ENCODE data around the gene CFD. TPM values are rescaled to one million over a fixed set of nuclear protein-coding genes. Genes with fewer than 3 reads are reported as not detected.

CFD gene
- total RNA-seq, 1 experiment from 2014 or later = 1.7 TPM

DNA sequence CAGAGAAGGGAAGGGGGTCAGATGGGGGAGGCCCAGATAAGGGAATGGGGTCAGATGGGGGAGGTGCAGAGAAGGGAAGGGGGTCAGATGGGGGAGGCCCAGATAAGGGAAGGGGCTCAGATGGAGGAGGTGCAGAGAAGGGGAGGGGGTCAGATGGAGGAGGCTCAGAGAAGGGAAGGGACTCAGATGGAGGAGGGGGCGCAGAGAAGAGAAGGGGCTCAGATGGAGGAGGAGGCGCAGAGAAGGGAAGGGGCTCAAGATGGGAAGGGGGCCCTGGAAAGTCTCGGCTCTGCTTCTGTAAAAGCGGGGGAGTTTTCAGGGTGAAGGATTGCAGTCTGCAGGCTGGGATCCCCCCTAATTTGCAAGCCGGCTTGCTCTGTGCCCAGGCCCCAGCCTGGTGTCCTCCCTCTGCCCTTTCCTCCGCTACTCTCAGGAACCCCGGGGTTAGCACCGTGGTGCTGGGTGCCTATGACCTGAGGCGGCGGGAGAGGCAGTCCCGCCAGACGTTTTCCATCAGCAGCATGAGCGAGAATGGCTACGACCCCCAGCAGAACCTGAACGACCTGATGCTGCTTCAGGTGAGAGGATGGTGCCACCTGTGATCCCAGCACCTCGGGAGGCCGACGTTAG, 30.2 kb upstream of the CFD start:
- no peak overlapping the region for H3K27ac Mint-ChIP-seq
- ChIA-PET CTCF (no interaction called here), POLR2A (no interaction called here)
- no peaks in the 10 kb centered on the region for H3K4me1 Mint-ChIP-seq
- no peaks in the 10 kb centered on the region for H3K9me3 Mint-ChIP-seq
- no peaks in the 10 kb centered on the region for H3K27me3 Mint-ChIP-seq (ENCODE audit: low read depth)
- H3K4me3 Mint-ChIP-seq = no peak overlapping the region
- ATAC-seq (no peak), DNase-seq (ENCODE audit: low spot score) (no peak)
- TF ChIP-seq NFATC4 (CRISPR knock-in tag; IDR thresholded peaks at IDR 0.05) = no peak
- no peak for TF ChIP-seq ZNF396 (CRISPR knock-in tag; IDR thresholded peaks at IDR 0.05; ENCODE audit: borderline replicate concordance)
- no peak for TF ChIP-seq GTF2I (CRISPR knock-in tag; conservative IDR thresholded peaks at IDR 0.05)
- no peak for TF ChIP-seq TP53 (CRISPR knock-in tag; IDR thresholded peaks at IDR 0.05)
- TF ChIP-seq, protein P1, sequence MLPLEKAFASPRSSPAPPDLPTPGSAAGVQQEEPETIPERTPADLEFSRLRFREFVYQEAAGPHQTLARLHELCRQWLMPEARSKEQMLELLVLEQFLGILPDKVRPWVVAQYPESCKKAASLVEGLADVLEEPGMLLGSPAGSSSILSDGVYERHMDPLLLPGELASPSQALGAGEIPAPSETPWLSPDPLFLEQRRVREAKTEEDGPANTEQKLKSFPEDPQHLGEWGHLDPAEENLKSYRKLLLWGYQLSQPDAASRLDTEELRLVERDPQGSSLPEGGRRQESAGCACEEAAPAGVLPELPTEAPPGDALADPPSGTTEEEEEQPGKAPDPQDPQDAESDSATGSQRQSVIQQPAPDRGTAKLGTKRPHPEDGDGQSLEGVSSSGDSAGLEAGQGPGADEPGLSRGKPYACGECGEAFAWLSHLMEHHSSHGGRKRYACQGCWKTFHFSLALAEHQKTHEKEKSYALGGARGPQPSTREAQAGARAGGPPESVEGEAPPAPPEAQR (CRISPR knock-in tag; IDR thresholded peaks at IDR 0.05) = no peak
- TF ChIP-seq HMGA2 (CRISPR knock-in tag; IDR thresholded peaks at IDR 0.05) = no peak
- TF ChIP-seq ZNF317 (CRISPR knock-in tag; IDR thresholded peaks at IDR 0.05; ENCODE audit: borderline replicate concordance, low read depth) = no peak
- TF ChIP-seq NR3C1 (CRISPR knock-in tag; conservative IDR thresholded peaks at IDR 0.05; ENCODE audit: low read depth) = no peak
- TF ChIP-seq SP1 (CRISPR knock-in tag; conservative IDR thresholded peaks at IDR 0.05) = no peak
- no peak for TF ChIP-seq ZNF219 (CRISPR knock-in tag; IDR thresholded peaks at IDR 0.05; ENCODE audit: borderline replicate concordance)
- TF ChIP-seq, protein P2, sequence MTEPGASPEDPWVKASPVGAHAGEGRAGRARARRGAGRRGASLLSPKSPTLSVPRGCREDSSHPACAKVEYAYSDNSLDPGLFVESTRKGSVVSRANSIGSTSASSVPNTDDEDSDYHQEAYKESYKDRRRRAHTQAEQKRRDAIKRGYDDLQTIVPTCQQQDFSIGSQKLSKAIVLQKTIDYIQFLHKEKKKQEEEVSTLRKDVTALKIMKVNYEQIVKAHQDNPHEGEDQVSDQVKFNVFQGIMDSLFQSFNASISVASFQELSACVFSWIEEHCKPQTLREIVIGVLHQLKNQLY (CRISPR knock-in tag; IDR thresholded peaks at IDR 0.05) = no peak
- TF ChIP-seq, protein P3, sequence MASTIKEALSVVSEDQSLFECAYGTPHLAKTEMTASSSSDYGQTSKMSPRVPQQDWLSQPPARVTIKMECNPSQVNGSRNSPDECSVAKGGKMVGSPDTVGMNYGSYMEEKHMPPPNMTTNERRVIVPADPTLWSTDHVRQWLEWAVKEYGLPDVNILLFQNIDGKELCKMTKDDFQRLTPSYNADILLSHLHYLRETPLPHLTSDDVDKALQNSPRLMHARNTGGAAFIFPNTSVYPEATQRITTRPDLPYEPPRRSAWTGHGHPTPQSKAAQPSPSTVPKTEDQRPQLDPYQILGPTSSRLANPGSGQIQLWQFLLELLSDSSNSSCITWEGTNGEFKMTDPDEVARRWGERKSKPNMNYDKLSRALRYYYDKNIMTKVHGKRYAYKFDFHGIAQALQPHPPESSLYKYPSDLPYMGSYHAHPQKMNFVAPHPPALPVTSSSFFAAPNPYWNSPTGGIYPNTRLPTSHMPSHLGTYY (CRISPR knock-in tag; IDR thresholded peaks at IDR 0.05) = no peak
- TF ChIP-seq, protein P4, sequence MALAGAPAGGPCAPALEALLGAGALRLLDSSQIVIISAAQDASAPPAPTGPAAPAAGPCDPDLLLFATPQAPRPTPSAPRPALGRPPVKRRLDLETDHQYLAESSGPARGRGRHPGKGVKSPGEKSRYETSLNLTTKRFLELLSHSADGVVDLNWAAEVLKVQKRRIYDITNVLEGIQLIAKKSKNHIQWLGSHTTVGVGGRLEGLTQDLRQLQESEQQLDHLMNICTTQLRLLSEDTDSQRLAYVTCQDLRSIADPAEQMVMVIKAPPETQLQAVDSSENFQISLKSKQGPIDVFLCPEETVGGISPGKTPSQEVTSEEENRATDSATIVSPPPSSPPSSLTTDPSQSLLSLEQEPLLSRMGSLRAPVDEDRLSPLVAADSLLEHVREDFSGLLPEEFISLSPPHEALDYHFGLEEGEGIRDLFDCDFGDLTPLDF (CRISPR knock-in tag; IDR thresholded peaks at IDR 0.05) = no peak
- TF ChIP-seq GABPB1 (CRISPR knock-in tag; IDR thresholded peaks at IDR 0.05) = no peak
- TF ChIP-seq SMAD4 (CRISPR knock-in tag; IDR thresholded peaks at IDR 0.05) = no peak
- no peaks in the 10 kb centered on the region for H3K36me3 Mint-ChIP-seq

DNA sequence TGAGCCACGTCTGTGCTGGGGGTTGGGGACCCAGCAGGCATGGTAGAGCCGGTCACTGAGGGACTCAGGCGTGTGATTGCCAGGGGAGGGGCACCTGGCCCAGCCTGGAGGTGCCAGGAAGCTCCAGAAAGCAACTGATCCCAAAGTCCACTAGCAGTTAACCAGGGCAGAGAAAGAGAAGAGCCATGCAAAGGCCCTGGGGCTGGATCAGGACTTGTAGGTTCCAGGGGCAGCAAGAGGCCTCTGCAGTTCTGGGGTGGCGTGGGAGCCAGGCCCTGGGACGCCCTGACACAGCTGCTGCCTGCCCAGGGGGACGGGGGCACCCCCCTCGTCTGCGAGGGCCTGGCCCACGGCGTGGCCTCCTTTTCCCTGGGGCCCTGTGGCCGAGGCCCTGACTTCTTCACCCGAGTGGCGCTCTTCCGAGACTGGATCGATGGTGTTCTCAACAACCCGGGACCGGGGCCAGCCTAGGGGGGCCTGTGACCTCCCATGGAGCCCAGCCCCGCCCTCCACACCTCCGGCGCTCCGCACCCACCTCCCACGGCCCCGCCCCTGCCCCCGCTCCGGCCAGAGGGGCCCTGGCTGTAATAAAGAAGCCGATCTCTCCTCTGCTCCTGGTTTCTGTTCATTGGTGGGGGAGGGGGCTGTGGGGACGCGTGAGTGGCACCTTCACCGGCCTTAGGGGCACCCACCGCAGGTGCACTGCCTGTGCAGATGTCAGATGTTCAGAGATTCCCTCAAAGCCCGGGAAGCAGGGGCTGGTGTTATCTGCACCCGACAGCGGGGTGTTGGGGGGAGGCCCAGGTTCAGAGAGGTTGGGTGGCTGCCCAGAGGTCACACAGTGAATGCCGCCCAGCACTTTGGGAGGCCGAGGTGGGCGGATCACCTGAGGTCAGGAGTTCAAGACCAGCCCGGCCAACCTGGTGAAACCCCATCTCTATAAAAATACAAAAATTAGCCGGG, 27.8 kb upstream of the CFD start:
- CTCF ChIA-PET = interaction anchor here (1.0 kb wide), 1 partner anchor 62 kb away, joined by 6 read pairs; no protein-coding TSS in a partner anchor
- TF ChIP-seq, protein P5, sequence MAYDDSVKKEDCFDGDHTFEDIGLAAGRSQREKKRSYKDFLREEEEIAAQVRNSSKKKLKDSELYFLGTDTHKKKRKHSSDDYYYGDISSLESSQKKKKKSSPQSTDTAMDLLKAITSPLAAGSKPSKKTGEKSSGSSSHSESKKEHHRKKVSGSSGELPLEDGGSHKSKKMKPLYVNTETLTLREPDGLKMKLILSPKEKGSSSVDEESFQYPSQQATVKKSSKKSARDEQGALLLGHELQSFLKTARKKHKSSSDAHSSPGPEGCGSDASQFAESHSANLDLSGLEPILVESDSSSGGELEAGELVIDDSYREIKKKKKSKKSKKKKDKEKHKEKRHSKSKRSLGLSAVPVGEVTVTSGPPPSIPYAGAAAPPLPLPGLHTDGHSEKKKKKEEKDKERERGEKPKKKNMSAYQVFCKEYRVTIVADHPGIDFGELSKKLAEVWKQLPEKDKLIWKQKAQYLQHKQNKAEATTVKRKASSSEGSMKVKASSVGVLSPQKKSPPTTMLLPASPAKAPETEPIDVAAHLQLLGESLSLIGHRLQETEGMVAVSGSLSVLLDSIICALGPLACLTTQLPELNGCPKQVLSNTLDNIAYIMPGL (CRISPR knock-in tag; IDR thresholded peaks at IDR 0.05) = no peak
- TF ChIP-seq GTF2I (CRISPR knock-in tag; conservative IDR thresholded peaks at IDR 0.05) = 0 out of 2 replicates have a peak, but pooled peaks have one; percentile 45
- TF ChIP-seq, protein P6, sequence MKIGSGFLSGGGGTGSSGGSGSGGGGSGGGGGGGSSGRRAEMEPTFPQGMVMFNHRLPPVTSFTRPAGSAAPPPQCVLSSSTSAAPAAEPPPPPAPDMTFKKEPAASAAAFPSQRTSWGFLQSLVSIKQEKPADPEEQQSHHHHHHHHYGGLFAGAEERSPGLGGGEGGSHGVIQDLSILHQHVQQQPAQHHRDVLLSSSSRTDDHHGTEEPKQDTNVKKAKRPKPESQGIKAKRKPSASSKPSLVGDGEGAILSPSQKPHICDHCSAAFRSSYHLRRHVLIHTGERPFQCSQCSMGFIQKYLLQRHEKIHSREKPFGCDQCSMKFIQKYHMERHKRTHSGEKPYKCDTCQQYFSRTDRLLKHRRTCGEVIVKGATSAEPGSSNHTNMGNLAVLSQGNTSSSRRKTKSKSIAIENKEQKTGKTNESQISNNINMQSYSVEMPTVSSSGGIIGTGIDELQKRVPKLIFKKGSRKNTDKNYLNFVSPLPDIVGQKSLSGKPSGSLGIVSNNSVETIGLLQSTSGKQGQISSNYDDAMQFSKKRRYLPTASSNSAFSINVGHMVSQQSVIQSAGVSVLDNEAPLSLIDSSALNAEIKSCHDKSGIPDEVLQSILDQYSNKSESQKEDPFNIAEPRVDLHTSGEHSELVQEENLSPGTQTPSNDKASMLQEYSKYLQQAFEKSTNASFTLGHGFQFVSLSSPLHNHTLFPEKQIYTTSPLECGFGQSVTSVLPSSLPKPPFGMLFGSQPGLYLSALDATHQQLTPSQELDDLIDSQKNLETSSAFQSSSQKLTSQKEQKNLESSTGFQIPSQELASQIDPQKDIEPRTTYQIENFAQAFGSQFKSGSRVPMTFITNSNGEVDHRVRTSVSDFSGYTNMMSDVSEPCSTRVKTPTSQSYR (CRISPR knock-in tag; IDR thresholded peaks at IDR 0.05) = no peak
- no peak for TF ChIP-seq ELF4 (CRISPR knock-in tag; IDR thresholded peaks at IDR 0.05; ENCODE audit: low read depth)
- TF ChIP-seq, protein P7, sequence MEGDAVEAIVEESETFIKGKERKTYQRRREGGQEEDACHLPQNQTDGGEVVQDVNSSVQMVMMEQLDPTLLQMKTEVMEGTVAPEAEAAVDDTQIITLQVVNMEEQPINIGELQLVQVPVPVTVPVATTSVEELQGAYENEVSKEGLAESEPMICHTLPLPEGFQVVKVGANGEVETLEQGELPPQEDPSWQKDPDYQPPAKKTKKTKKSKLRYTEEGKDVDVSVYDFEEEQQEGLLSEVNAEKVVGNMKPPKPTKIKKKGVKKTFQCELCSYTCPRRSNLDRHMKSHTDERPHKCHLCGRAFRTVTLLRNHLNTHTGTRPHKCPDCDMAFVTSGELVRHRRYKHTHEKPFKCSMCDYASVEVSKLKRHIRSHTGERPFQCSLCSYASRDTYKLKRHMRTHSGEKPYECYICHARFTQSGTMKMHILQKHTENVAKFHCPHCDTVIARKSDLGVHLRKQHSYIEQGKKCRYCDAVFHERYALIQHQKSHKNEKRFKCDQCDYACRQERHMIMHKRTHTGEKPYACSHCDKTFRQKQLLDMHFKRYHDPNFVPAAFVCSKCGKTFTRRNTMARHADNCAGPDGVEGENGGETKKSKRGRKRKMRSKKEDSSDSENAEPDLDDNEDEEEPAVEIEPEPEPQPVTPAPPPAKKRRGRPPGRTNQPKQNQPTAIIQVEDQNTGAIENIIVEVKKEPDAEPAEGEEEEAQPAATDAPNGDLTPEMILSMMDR (IDR thresholded peaks at IDR 0.05) = no peak
- TF ChIP-seq, protein P8, sequence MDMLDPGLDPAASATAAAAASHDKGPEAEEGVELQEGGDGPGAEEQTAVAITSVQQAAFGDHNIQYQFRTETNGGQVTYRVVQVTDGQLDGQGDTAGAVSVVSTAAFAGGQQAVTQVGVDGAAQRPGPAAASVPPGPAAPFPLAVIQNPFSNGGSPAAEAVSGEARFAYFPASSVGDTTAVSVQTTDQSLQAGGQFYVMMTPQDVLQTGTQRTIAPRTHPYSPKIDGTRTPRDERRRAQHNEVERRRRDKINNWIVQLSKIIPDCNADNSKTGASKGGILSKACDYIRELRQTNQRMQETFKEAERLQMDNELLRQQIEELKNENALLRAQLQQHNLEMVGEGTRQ (CRISPR knock-in tag; IDR thresholded peaks at IDR 0.05) = no peak
- H3K9me3 Mint-ChIP-seq = no peaks in the 10 kb centered on the region

More for the DNA sequence above, 27.8 kb upstream of the CFD start:
- POLR2A ChIA-PET = no interaction called here
- no peak overlapping the region for H3K27ac Mint-ChIP-seq
- H3K4me1 Mint-ChIP-seq = no peaks in the 10 kb centered on the region
- ATAC-seq = no peak
- no peak overlapping the region for H3K4me3 Mint-ChIP-seq
- no peaks in the 10 kb centered on the region for H3K36me3 Mint-ChIP-seq
- H3K27me3 Mint-ChIP-seq (ENCODE audit: low read depth) = no peaks in the 10 kb centered on the region
- no peak for DNase-seq (ENCODE audit: low spot score)

Data from WTC11 (cell line).